SK-N-SH (cell line): ENCODE data around the gene LSM4.

Experiments
- EP300 ChIP-seq, 2 experiments: IDR thresholded peaks; 2 replicates each; pipeline versions ENCODE4 v1.4.0 to v1.6.1; 2012; ENCODE audit warnings: borderline replicate concordance in 1 of 2, low read depth in 1 of 2, low read length in 1 of 2
- EZH2phosphoT487 ChIP-seq: fragments of 200-600 bp; sonication (generic); IDR thresholded peaks from 2 replicates; pipeline ENCODE4 v1.6.1; 2017; ENCODE audit warnings: low read depth, mixed run types, mild to moderate bottlenecking, antibody characterized with exemption, moderate library complexity, borderline replicate concordance
- POLR2AphosphoS5 ChIP-seq: IDR thresholded peaks from 2 replicates; pipeline ENCODE4 v1.6.1; 2012; ENCODE audit warnings: low read depth, low read length
- REST ChIP-seq: IDR thresholded peaks from 2 replicates; pipeline ENCODE4 v1.6.1; 2012; ENCODE audit warnings: mild to moderate bottlenecking, low read depth, low read length, moderate library complexity
- TEAD4 ChIP-seq: IDR thresholded peaks from 2 replicates; pipeline ENCODE4 v1.4.0; 2012; ENCODE audit warnings: mild to moderate bottlenecking, borderline replicate concordance; ENCODE audit not compliant: insufficient read depth
- YY1 ChIP-seq: IDR thresholded peaks from 2 replicates; pipeline ENCODE4 v1.4.0; 2012; ENCODE audit warnings: low read depth, mild to moderate bottlenecking
- TF ChIP-seq, protein P1 (sequence below): fragments of 200-600 bp; sonication (generic); IDR thresholded peaks from 2 replicates; pipeline ENCODE4 v1.6.1; 2017; ENCODE audit warnings: antibody characterized with exemption, mild to moderate bottlenecking, moderate library complexity

DNA sequence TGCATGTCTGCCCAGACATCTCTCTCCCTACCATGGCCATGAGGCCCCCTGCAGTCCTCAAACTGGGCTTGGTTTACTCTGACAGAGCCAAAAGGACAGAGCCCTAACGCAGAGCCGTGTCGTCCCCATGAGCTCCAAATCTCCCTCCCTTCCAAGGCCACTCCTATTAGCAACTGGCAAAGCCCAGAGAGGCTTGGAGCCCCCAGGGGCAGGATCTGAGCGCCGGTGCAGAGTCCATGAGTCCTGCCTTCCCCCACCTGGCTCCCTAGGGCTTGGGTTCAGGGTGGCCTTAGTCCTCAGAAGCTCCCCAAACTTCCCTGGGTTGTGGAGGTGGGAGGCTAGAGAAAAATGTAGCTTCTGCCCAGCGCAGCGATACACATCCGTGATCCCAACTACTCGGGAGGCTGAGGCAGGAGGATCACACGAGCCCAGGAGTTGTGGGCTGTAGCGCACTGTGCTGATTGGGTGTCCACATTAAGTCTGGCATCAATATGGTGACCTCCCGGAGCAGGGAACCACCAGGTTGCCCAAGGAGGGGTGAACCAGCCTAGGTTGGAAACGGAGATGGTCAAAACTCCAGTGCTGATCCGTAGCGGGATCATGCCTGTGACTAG, 10.1 kb upstream of the LSM4 start:
- TF ChIP-seq POLR2AphosphoS5 (no peak), YY1 (no peak), TEAD4 (no peak), REST (no peak), EP300 (IDR thresholded peaks at IDR 0.05; ENCODE audit: borderline replicate concordance in 1 of 2, low read depth in 1 of 2, low read length in 1 of 2) (no peak), EZH2phosphoT487 (no peak)
- TF ChIP-seq, protein P1, sequence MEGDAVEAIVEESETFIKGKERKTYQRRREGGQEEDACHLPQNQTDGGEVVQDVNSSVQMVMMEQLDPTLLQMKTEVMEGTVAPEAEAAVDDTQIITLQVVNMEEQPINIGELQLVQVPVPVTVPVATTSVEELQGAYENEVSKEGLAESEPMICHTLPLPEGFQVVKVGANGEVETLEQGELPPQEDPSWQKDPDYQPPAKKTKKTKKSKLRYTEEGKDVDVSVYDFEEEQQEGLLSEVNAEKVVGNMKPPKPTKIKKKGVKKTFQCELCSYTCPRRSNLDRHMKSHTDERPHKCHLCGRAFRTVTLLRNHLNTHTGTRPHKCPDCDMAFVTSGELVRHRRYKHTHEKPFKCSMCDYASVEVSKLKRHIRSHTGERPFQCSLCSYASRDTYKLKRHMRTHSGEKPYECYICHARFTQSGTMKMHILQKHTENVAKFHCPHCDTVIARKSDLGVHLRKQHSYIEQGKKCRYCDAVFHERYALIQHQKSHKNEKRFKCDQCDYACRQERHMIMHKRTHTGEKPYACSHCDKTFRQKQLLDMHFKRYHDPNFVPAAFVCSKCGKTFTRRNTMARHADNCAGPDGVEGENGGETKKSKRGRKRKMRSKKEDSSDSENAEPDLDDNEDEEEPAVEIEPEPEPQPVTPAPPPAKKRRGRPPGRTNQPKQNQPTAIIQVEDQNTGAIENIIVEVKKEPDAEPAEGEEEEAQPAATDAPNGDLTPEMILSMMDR: no peak
